Kidney epithelial cell (primary cell): ENCODE measurements around the gene NREP. TPM values are rescaled to one million over a fixed set of nuclear protein-coding genes. Genes with fewer than 3 reads are reported as not detected.

Experiments used
- DNase-seq: peaks from one replicate; pipeline ENCODE4 v3.0.0-alpha.2; 2010; ENCODE audit warnings: low read depth
- H3K27me3 ChIP-seq: 2 replicates; pipeline ENCODE4 v1.6.0; 2011; ENCODE audit warnings: low read length; ENCODE audit not compliant: control insufficient read depth, insufficient read depth
- H3K36me3 ChIP-seq: 2 replicates; pipeline ENCODE4 v1.5.1; 2011; ENCODE audit warnings: low read length; ENCODE audit not compliant: control insufficient read depth, insufficient read depth
- H3K4me3 ChIP-seq: 2 replicates; pipeline ENCODE4 v1.5.1; 2011; ENCODE audit warnings: low read depth, mild to moderate bottlenecking, control low read depth, low read length
- total RNA-seq: library from RNA; depleted of rRNA; stranded (reverse); fragments of >200 nt; gene quantifications from 2 replicates; pipeline ENCODE4 v1.2.3, GENCODE V29; 2015
- TF ChIP-seq, protein P1 (sequence below): IDR thresholded peaks from 2 replicates; pipeline ENCODE4 v1.5.1; 2011; ENCODE audit warnings: mild to moderate bottlenecking, moderate library complexity, low read length, control low read depth, inconsistent platforms; ENCODE audit not compliant: insufficient read depth, poor library complexity, severe bottlenecking

Gene NREP
- total RNA-seq, 1 donor from 2014 or later = 140 TPM

DNA sequence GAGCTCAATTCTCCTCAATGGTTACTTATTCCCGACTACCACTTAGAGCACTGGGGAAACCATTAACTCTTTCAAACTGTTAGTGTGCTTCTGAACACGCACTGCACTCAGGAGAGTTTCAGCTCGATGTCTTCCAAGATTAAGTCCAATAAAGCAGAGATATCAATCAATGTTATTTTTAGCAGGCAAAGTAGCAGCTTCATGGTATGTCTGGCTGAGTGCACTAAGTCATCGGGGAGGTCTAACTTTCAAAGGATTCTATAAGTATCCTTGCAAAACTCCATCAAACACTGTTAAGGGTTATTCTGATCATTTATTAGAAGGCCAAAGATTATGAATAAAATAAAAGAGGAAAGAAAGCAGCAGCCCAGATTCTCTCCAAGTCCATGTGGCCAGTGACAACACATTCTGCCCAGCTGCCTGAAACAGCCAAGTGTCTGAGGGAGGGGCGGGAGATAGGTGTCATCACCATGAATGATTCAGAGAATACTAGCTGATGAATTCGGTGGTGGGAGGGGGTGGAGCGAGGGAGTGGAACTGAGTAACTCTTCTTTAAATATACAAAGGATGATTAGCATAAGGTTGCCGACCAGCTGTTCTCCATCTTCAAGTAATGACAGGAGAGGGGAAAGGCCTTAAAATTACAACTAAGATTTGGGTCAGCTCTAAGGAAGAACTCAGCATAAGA lies 21.3 kb downstream of the NREP start:
- peak; percentile 77 for DNase-seq

GRCh38 chr5:111734597-111734996 lies 22.4 kb downstream of the NREP start:
- H3K36me3 ChIP-seq = peaks cover 2% of the 10 kb centered on the region
- TF ChIP-seq, protein P1, sequence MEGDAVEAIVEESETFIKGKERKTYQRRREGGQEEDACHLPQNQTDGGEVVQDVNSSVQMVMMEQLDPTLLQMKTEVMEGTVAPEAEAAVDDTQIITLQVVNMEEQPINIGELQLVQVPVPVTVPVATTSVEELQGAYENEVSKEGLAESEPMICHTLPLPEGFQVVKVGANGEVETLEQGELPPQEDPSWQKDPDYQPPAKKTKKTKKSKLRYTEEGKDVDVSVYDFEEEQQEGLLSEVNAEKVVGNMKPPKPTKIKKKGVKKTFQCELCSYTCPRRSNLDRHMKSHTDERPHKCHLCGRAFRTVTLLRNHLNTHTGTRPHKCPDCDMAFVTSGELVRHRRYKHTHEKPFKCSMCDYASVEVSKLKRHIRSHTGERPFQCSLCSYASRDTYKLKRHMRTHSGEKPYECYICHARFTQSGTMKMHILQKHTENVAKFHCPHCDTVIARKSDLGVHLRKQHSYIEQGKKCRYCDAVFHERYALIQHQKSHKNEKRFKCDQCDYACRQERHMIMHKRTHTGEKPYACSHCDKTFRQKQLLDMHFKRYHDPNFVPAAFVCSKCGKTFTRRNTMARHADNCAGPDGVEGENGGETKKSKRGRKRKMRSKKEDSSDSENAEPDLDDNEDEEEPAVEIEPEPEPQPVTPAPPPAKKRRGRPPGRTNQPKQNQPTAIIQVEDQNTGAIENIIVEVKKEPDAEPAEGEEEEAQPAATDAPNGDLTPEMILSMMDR = no peak
- no peaks in the 10 kb centered on the region for H3K27me3 ChIP-seq
- DNase-seq = no peak
- no peak overlapping the region for H3K4me3 ChIP-seq

More for the DNA sequence above, 21.3 kb downstream of the NREP start:
- H3K27me3 ChIP-seq = no peaks in the 10 kb centered on the region
- H3K4me3 ChIP-seq = no peak overlapping the region
- peaks cover 2% of the 10 kb centered on the region for H3K36me3 ChIP-seq
- TF ChIP-seq, protein P1 = no peak

DNA sequence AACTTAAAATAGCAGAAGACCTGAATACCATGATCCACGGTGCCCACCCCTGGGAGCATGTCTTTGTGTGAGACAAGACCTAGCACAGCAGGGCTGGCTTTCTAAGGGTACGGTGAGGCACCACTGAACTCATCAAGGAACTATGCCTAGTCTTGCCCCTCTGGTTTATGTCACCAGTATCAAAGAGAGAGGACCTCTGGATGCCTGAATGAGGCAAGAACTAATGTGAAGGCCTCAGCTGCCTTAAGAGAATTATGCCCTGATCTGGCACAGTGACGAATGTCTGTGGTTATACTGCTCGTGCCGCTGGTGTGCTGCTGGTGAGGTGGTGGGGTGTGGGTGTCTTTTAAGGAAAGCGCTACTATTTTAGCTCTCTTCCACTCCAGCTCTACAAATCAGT lies 23.0 kb downstream of the NREP start:
- H3K27me3 ChIP-seq = no peaks in the 10 kb centered on the region
- no peak for DNase-seq
- H3K4me3 ChIP-seq = no peak overlapping the region
- H3K36me3 ChIP-seq = peaks cover 2% of the 10 kb centered on the region
- TF ChIP-seq, protein P1 = no peak

DNA sequence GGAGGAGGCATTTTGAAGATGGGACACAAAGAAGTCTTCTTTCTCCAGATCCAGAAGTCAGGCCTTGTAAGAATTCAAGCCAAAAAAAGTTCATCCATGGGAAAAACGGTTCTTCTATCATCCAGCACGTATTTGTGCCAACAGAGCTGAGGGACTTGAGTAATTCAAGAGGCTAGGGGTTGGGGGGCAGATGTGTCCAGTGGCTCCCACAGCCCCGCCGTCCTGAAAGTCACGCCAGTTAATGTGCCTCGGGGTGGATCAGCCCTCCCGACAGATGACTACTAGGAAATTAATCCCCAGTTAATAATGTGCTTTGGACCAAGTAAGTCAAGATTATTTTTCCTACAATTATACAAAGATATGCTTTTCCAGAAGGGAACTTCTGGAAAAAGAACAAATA lies 23.4 kb downstream of the NREP start:
- H3K36me3 ChIP-seq = peaks cover 2% of the 10 kb centered on the region
- TF ChIP-seq, protein P1 = no peak
- H3K4me3 ChIP-seq = no peak overlapping the region
- no peaks in the 10 kb centered on the region for H3K27me3 ChIP-seq
- no peak for DNase-seq

- TF ChIP-seq, protein P1 = no peak
- DNase-seq = no peak
- peaks cover 3% of the 10 kb centered on the region for H3K36me3 ChIP-seq
- no peaks in the 10 kb centered on the region for H3K27me3 ChIP-seq
- no peak overlapping the region for H3K4me3 ChIP-seq
Measured at GRCh38 chr5:111731638-111732037, 25.4 kb downstream of the NREP start.
